Vagina (tissue), 2 donors: ENCODE data around the gene CST7.

Source experiments
- CTCF ChIP-seq, 3 experiments: fragments of 450-650 bp in 2 of 3; fragments of 200-600 bp in 1 of 3; sonication (generic) in 1 of 3; IDR thresholded peaks; one replicate each; pipeline ENCODE4 v1.5.1; 2017 to 2019; ENCODE audit warnings: antibody characterized with exemption in 3 of 3, mild to moderate bottlenecking in 2 of 3, moderate library complexity in 2 of 3
- POLR2A ChIP-seq, 2 donors: fragments of 450-650 bp; IDR thresholded peaks; one replicate each; pipeline ENCODE4 v1.6.1; 2017; ENCODE audit warnings: antibody characterized with exemption in 2 of 2, mild to moderate bottlenecking in 2 of 2, moderate library complexity in 2 of 2
- POLR2AphosphoS5 ChIP-seq, 2 donors: sonication (generic); formaldehyde crosslinking; IDR thresholded peaks; one replicate each; pipeline ENCODE4 v1.9.0; 2017; ENCODE audit warnings: antibody characterized with exemption in 2 of 2, mild to moderate bottlenecking in 2 of 2, low read depth in 1 of 2; ENCODE audit not compliant: insufficient read depth in 1 of 2

GRCh38 chr20:24936526-24937407 is 12.3 kb upstream of the CST7 start:
- no peak for TF ChIP-seq POLR2A (IDR thresholded peaks at IDR 0.05)
- no peak for TF ChIP-seq CTCF (IDR thresholded peaks at IDR 0.05)
- TF ChIP-seq POLR2AphosphoS5 (IDR thresholded peaks at IDR 0.05; ENCODE audit: insufficient read depth in 1 of 2, low read depth in 1 of 2) = no peak
